ENCODE data around the gene LRP2BP. TPM values are rescaled to one million over a fixed set of nuclear protein-coding genes. Genes with fewer than 3 reads are reported as not detected.
"Not testable (repeated sequence)": the region's sequence is repeated elsewhere in the genome, so short reads cannot be mapped to it uniquely, and the experiment has no call there.

Gene LRP2BP
- total RNA-seq, 1 experiment from 2014 or later: 0.07 TPM

- not testable (repeated sequence) for DNase-seq (ENCODE audit: low read depth)
Observed at GRCh38 chr4:185325721-185326120, 70.0 kb downstream of the LRP2BP start.

GRCh38 chr4:185324361-185324760 lies 71.4 kb downstream of the LRP2BP start:
- peak; percentile 73 for DNase-seq (ENCODE audit: low read depth)

GRCh38 chr4:185323606-185324005 lies 72.1 kb downstream of the LRP2BP start:
- DNase-seq (ENCODE audit: low read depth): peak; percentile 37

- no peak for DNase-seq (ENCODE audit: low read depth)
Observed at GRCh38 chr4:185322803-185323202, 72.9 kb downstream of the LRP2BP start.

- DNase-seq (ENCODE audit: low read depth): peak; percentile 32
Observed at GRCh38 chr4:185318679-185319078, 77.0 kb downstream of the LRP2BP start.

- peak; percentile 9 for DNase-seq (ENCODE audit: low read depth)
Observed at GRCh38 chr4:185317880-185318279, 77.8 kb downstream of the LRP2BP start.

GRCh38 chr4:185317462-185317861 lies 78.3 kb downstream of the LRP2BP start:
- not testable (repeated sequence) for DNase-seq (ENCODE audit: low read depth)

Other genes with a start within 250 kb of the LRP2BP start
- 15.3 and 20.4 TPM in 2 replicates for gene CFAP97, start 191.9 kb downstream of the LRP2BP start, total RNA-seq (2014; rRNA removed; shearing (Covaris generic))
- gene SNX25, start 186.3 kb downstream of the LRP2BP start, total RNA-seq (2014; rRNA removed; shearing (Covaris generic)): 14.5 and 19.8 TPM in 2 replicates
- gene ANKRD37, start 917 bp upstream of the LRP2BP start, total RNA-seq (2014; rRNA removed; shearing (Covaris generic)): 6.3 and 8.5 TPM in 2 replicates
- gene UFSP2, start 30.0 kb upstream of the LRP2BP start, total RNA-seq (2014; rRNA removed; shearing (Covaris generic)): 27.2 TPM in 2 replicates
- gene CCDC110, start 75.8 kb upstream of the LRP2BP start, total RNA-seq (2014; rRNA removed; shearing (Covaris generic)): 1.7 TPM in 1 of 2 replicates, not detected in the other
- 7.4 and 14.5 TPM in 2 replicates for gene PDLIM3, start 139.6 kb upstream of the LRP2BP start, total RNA-seq (2014; rRNA removed; shearing (Covaris generic))